ENCODE data around the gene CBLC. TPM values are rescaled to one million over a fixed set of nuclear protein-coding genes. Genes with fewer than 3 reads are reported as not detected.

The CBLC gene
- total RNA-seq, 1 donor from 2014 or later: 42.2 TPM

DNA sequence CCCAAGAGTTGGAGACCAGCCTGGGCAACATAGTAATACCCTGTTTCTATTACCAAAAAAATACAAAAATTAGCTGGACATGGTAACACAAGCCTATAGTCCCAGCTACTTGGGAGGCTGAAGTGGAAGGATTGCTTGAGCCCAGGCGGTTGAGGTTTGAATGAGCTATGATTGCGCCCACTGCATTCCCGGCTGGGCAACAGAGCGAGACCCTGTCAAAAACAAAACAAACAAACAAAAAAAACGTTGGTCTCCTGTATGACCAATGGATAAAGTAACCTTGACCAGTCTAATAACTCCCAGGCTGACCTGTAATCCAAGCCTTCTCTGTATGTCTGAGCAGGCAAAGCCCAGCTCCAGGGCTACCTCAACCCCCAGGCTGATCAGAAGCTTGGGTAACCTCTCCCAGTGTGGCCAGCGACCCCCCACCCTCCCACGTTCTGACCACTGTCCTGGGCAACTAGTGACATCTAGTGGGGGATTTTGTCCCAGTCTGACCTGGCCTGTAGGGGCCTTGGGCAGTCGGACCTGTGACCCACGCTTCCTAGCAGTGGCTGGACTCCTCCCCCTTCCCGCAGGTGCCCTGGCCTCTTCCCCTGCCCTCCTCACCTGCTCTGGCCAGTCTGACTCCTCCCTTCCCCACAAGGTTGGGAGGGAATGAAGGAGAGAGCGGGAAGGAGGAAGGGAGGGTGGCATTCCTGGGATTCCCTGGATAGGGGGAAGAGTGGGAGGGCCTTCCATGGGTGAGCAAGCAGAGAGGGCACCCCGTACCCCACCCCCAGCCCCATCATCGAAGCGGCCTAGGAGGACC is 30.2 kb downstream of the CBLC start:
- no peak for DNase-seq (ENCODE audit: extremely low spot score in 2 of 2)
- no peaks in the 10 kb centered on the region for H3K9me3 ChIP-seq
- H3K27ac ChIP-seq: peak overlapping the region; percentile 74
- H3K4me3 ChIP-seq: peak overlapping the region; percentile 60 to 68
- H3K4me1 ChIP-seq: peaks cover 42% of the 10 kb centered on the region
- no peak for TF ChIP-seq POLR2AphosphoS5 (IDR thresholded peaks at IDR 0.05; ENCODE audit: insufficient read depth in 1 of 2, low read depth in 1 of 2)
- TF ChIP-seq POLR2A (IDR thresholded peaks at IDR 0.05): no peak
- peak in 2 of 3 experiments; percentile 12 to 20 for TF ChIP-seq CTCF (IDR thresholded peaks at IDR 0.05)
- intact Hi-C loops (cut with DNase I): no loop called here
- peaks cover 0 to 6% of the 10 kb centered on the region in 2 donors for H3K36me3 ChIP-seq
- H3K27me3 ChIP-seq: no peaks in the 10 kb centered on the region

GRCh38 chr19:44808463-44809371 is 31.0 kb downstream of the CBLC start, which contains the start of gene BCAM:
BCAM (plus strand) TSS chr19:44809103; CDS start chr19:44809125, 22 bp downstream.
- H3K4me1 ChIP-seq: peaks cover 42% of the 10 kb centered on the region
- H3K27ac ChIP-seq: peak within 1 kb of the TSS; percentile 74
- H3K27me3 ChIP-seq: no peaks in the 10 kb centered on the region
- peak within 1 kb of the TSS; percentile 60 to 68 for H3K4me3 ChIP-seq
- TF ChIP-seq POLR2A (IDR thresholded peaks at IDR 0.05) (peak in 1 of 2 donors; percentile 22), POLR2AphosphoS5 (IDR thresholded peaks at IDR 0.05; ENCODE audit: insufficient read depth in 1 of 2, low read depth in 1 of 2) (peak in 1 of 2 donors; percentile 60), CTCF (IDR thresholded peaks at IDR 0.05) (no peak)
- intact Hi-C loops (cut with DNase I): no loop called here
- peaks cover 0 to 12% of the 10 kb centered on the region in 2 donors for H3K36me3 ChIP-seq
- no peaks in the 10 kb centered on the region for H3K9me3 ChIP-seq
- no peak for DNase-seq (ENCODE audit: extremely low spot score in 2 of 2)

- Histone ChIP-seq H3K4me3 (peak overlapping the region; percentile 60 to 68), H3K27ac (peak overlapping the region; percentile 74), H3K4me1 (peaks cover 42% of the 10 kb centered on the region), H3K9me3 (no peaks in the 10 kb centered on the region), H3K27me3 (no peaks in the 10 kb centered on the region), H3K36me3 (peaks cover 0 to 17% of the 10 kb centered on the region in 2 donors)
- TF ChIP-seq CTCF (IDR thresholded peaks at IDR 0.05) (no peak), POLR2AphosphoS5 (IDR thresholded peaks at IDR 0.05; ENCODE audit: insufficient read depth in 1 of 2, low read depth in 1 of 2) (no peak), POLR2A (IDR thresholded peaks at IDR 0.05) (no peak)
- no peak for DNase-seq (ENCODE audit: extremely low spot score in 2 of 2)
- intact Hi-C loops (cut with DNase I): no loop called here
Observed at GRCh38 chr19:44809577-44810233, 32.0 kb downstream of the CBLC start.

- H3K4me3 ChIP-seq: peak overlapping the region; percentile 60 to 68
- no peak for DNase-seq (ENCODE audit: extremely low spot score in 2 of 2)
- intact Hi-C loops (cut with DNase I): no loop called here
- TF ChIP-seq POLR2A (IDR thresholded peaks at IDR 0.05) (no peak), POLR2AphosphoS5 (IDR thresholded peaks at IDR 0.05; ENCODE audit: insufficient read depth in 1 of 2, low read depth in 1 of 2) (no peak), CTCF (IDR thresholded peaks at IDR 0.05) (no peak)
- no peaks in the 10 kb centered on the region for H3K27me3 ChIP-seq
- H3K4me1 ChIP-seq: peaks cover 42% of the 10 kb centered on the region
- H3K36me3 ChIP-seq: peaks cover 0 to 17% of the 10 kb centered on the region in 2 donors
- no peaks in the 10 kb centered on the region for H3K9me3 ChIP-seq
- peak overlapping the region; percentile 74 for H3K27ac ChIP-seq
Observed at GRCh38 chr19:44810234-44811121, 32.8 kb downstream of the CBLC start.
